ENCODE measurements around the gene CCR5. TPM values are rescaled to one million over a fixed set of nuclear protein-coding genes. Genes with fewer than 3 reads are reported as not detected.

The CCR5 gene
- total and polyA plus RNA-seq, 2 of the 8 experiments (the other 6 are each of a cell fraction or from before 2014, with no cell fraction given): not detected

DNA sequence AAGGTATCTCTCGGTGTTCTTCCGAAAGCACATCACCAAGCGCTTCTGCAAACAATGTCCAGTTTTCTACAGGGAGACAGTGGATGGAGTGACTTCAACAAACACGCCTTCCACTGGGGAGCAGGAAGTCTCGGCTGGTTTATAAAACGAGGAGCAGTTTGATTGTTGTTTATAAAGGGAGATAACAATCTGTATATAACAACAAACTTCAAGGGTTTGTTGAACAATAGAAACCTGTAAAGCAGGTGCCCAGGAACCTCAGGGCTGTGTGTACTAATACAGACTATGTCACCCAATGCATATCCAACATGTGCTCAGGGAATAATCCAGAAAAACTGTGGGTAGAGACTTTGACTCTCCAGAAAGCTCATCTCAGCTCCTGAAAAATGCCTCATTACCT is 12.3 kb upstream of the CCR5 start:
- TF ChIP-seq RAD21 (IDR thresholded peaks at IDR 0.05 in 1 of 2, conservative IDR thresholded peaks at IDR 0.05 in 1 of 2; ENCODE audit: low read depth in 2 of 2, low read length in 2 of 2) (no peak), RXRA (IDR thresholded peaks at IDR 0.05; ENCODE audit: insufficient read depth, low read depth, low read length) (no peak), JUND (IDR thresholded peaks at IDR 0.05; ENCODE audit: low read length) (no peak), TAF7 (optimal IDR thresholded peaks at IDR 0.05; ENCODE audit: borderline replicate concordance, low read depth, low read length) (no peak), GABPA (IDR thresholded peaks at IDR 0.05; ENCODE audit: borderline replicate concordance, insufficient read depth, low read length) (no peak), CBX5 (IDR thresholded peaks at IDR 0.05; ENCODE audit: low read depth, low read length) (no peak)
- TF ChIP-seq, protein P1, sequence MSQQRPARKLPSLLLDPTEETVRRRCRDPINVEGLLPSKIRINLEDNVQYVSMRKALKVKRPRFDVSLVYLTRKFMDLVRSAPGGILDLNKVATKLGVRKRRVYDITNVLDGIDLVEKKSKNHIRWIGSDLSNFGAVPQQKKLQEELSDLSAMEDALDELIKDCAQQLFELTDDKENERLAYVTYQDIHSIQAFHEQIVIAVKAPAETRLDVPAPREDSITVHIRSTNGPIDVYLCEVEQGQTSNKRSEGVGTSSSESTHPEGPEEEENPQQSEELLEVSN (IDR thresholded peaks at IDR 0.05): no peak
- Histone ChIP-seq H3K4me2 (ENCODE audit: insufficient read depth in 1 of 2, low read depth in 2 of 2, low read length in 2 of 2) (no peak overlapping the region), H3K4ac (replicated peaks; ENCODE audit: insufficient read length, low read depth, low read length) (no peak overlapping the region), H4K8ac (ENCODE audit: extremely low read depth, insufficient read depth, low read length) (no peak overlapping the region), H3K23ac (ENCODE audit: insufficient read length) (no peak overlapping the region), H3K79me2 (ENCODE audit: control insufficient read depth in 1 of 2, insufficient read depth in 2 of 2, low read length in 2 of 2) (no peaks in the 10 kb centered on the region), H3K36me3 (ENCODE audit: control insufficient read depth in 2 of 4, insufficient read depth in 4 of 4, low read length in 3 of 4) (no peaks in the 10 kb centered on the region), H3K56ac (replicated peaks; ENCODE audit: insufficient read length, low read depth, low read length) (no peak overlapping the region), H3K18ac (ENCODE audit: extremely low read depth, low read length) (no peak overlapping the region), H3K23me2 (ENCODE audit: low read depth, low read length) (no peaks in the 10 kb centered on the region), H2AK5ac (ENCODE audit: low read depth, low read length) (no peak overlapping the region), H2BK12ac (ENCODE audit: low read depth, low read length) (no peak overlapping the region), H3K27ac (ENCODE audit: low read depth, low read length) (no peak overlapping the region), H4K5ac (ENCODE audit: insufficient read length, low read depth, low read length) (no peak overlapping the region), H3K4me1 (replicated peaks in 1 of 4; ENCODE audit: control insufficient read depth in 3 of 4, insufficient read depth in 4 of 4, low read length in 3 of 4) (no peaks in the 10 kb centered on the region), H3K4me3 (ENCODE audit: extremely low read depth in 1 of 4, insufficient read depth in 2 of 4, low read depth in 3 of 4, low read length in 4 of 4) (no peak overlapping the region), H3K14ac (ENCODE audit: insufficient read length) (no peak overlapping the region), H4K91ac (replicated peaks; ENCODE audit: insufficient read length, low read length) (no peak overlapping the region), H3K9ac (replicated peaks in 1 of 4; ENCODE audit: extremely low read depth in 1 of 4, low read depth in 3 of 4, low read length in 3 of 4) (no peak overlapping the region), H2BK20ac (ENCODE audit: low read length) (no peak overlapping the region), H3K79me1 (ENCODE audit: low read depth, low read length) (no peaks in the 10 kb centered on the region), H2BK15ac (ENCODE audit: low read length) (no peak overlapping the region), H3K27me3 (replicated peaks in 1 of 4; ENCODE audit: control insufficient read depth in 3 of 4, extremely low read depth in 1 of 4, insufficient read depth in 3 of 4, low read length in 3 of 4) (no peaks in the 10 kb centered on the region), H2BK120ac (replicated peaks; ENCODE audit: low read depth, low read length) (no peak overlapping the region), H2BK5ac (ENCODE audit: low read depth, low read length) (no peak overlapping the region), H2AFZ (ENCODE audit: low read length) (no peak overlapping the region), H4K20me1 (replicated peaks in 1 of 2; ENCODE audit: control insufficient read depth in 1 of 2, insufficient read depth in 2 of 2, low read length in 2 of 2) (no peaks in the 10 kb centered on the region), H3K9me3 (ENCODE audit: insufficient read depth in 2 of 2, low read depth in 1 of 2, low read length in 1 of 2) (no peaks in the 10 kb centered on the region)
- POLR2A ChIA-PET (ENCODE audit: partially characterized antibody): no interaction called here
- WGBS, 2 experiments (ENCODE audit: extremely low coverage in 1 of 2, insufficient coverage in 1 of 2, insufficient read length in 1 of 2, insufficient replicate concordance in 2 of 2, low coverage in 1 of 2, low lambda C conversion rate in 2 of 2, missing lambda C conversion rate in 1 of 2): 92% methylated on average over 6 of the region's 6 CpGs; no CpG with 5 or more reads in 1 of the 2 experiments
- FAIRE-seq (no peak), DNase-seq (ENCODE audit: low read depth in 1 of 2, low spot score in 2 of 2) (no peak)
- CTCF ChIA-PET (ENCODE audit: partially characterized antibody): interaction anchor here (2.9 kb wide), 1 partner anchor 11 kb away, joined by 23 read pairs; the partner anchor contains the start of gene CCR5
